ENCODE data around the gene ADGRB2. TPM values are rescaled to one million over a fixed set of nuclear protein-coding genes. Genes with fewer than 3 reads are reported as not detected.

The ADGRB2 gene
- total and polyA plus RNA-seq, 12 donors = 0.91 to 17.9 (median 8.6) TPM

- peak overlapping the region in 9 of 10 donors; percentile 38 to 58 (median 50) for H3K4me3 ChIP-seq
- intact Hi-C loops (cut with DNase I) = loop anchor here in 1 of 10 donors (5.0 kb wide), 1 partner anchor 37 kb away; no protein-coding TSS in a partner anchor
- ATAC-seq (peak in 7 of 8 donors; percentile 2 to 37 (median 16)), DNase-seq (no peak)
- H3K27me3 ChIP-seq = peaks cover 0 to 23% (median 0%) of the 10 kb centered on the region in 7 donors
- no peak for TF ChIP-seq CTCF (IDR thresholded peaks at IDR 0.05)
- peak overlapping the region; percentile 36 to 90 (median 78) for H3K27ac ChIP-seq
- 35 to 38% methylated on average over 18 to 19 of the region's 19 CpGs for WGBS, 2 donors
- peaks cover 17 to 76% (median 44%) of the 10 kb centered on the region in 9 donors for H3K4me1 ChIP-seq
- no peaks in the 10 kb centered on the region for H3K9me3 ChIP-seq
- H3K36me3 ChIP-seq = peaks cover 0 to 5% (median 0%) of the 10 kb centered on the region in 9 donors
Measured at GRCh38 chr1:31704271-31705079, 59.7 kb downstream of the ADGRB2 start.

- ATAC-seq (peak; percentile 58 to 81 (median 67)), DNase-seq (peak; percentile 77 to 81)
- peaks cover 17 to 82% (median 44%) of the 10 kb centered on the region in 9 donors for H3K4me1 ChIP-seq
- intact Hi-C loops (cut with DNase I) = loop anchor here in 1 of 10 donors (5.0 kb wide), 1 partner anchor 36 kb away; no protein-coding TSS in a partner anchor
- H3K4me3 ChIP-seq = peak within 1 kb of the TSS in 9 of 10 donors; percentile 38 to 58 (median 50)
- peak in 2 of 9 donors; percentile 9 to 19 for TF ChIP-seq CTCF (IDR thresholded peaks at IDR 0.05)
- no peaks in the 10 kb centered on the region for H3K9me3 ChIP-seq
- 18 to 19% methylated on average over 36 to 40 of the region's 40 CpGs for WGBS, 2 donors
- peaks cover 0 to 6% (median 0%) of the 10 kb centered on the region in 9 donors for H3K36me3 ChIP-seq
- H3K27ac ChIP-seq = peak within 1 kb of the TSS; percentile 36 to 90 (median 78)
- peaks cover 0 to 23% (median 0%) of the 10 kb centered on the region in 7 donors for H3K27me3 ChIP-seq
Measured at GRCh38 chr1:31703431-31704270, 60.5 kb downstream of the ADGRB2 start, which contains the start of gene COL16A1. COL16A1 (minus strand) TSS chr1:31704017; CDS start chr1:31702193, 1,824 bp downstream.

GRCh38 chr1:31702836-31703404 lies 61.2 kb downstream of the ADGRB2 start:
- TF ChIP-seq CTCF (IDR thresholded peaks at IDR 0.05) = no peak
- intact Hi-C loops (cut with DNase I) = loop anchor here in 1 of 10 donors (5.0 kb wide), 1 partner anchor 36 kb away; no protein-coding TSS in a partner anchor
- peaks cover 0 to 12% (median 0%) of the 10 kb centered on the region in 9 donors for H3K36me3 ChIP-seq
- DNase-seq (no peak), ATAC-seq (no peak)
- peaks cover 17 to 76% (median 44%) of the 10 kb centered on the region in 9 donors for H3K4me1 ChIP-seq
- H3K27me3 ChIP-seq = peaks cover 0 to 23% (median 0%) of the 10 kb centered on the region in 7 donors
- no peaks in the 10 kb centered on the region for H3K9me3 ChIP-seq
- H3K27ac ChIP-seq = peak overlapping the region in 7 of 10 donors; percentile 62 to 90 (median 77)
- H3K4me3 ChIP-seq = peak overlapping the region in 6 of 10 donors; percentile 45 to 58 (median 54)
- 84 to 89% methylated on average over 8 of the region's 8 CpGs for WGBS, 2 donors

Measured in heart right ventricle (tissue), 16 donors.